CD4-positive, alpha-beta T cell treated with Interleukin-10 for 1 hour (primary cell): ENCODE data around the gene ABCA8.
"Not testable (repeated sequence)": the region's sequence is repeated elsewhere in the genome, so short reads cannot be mapped to it uniquely, and the experiment has no call there.

Experiments
- DNase-seq: peaks from one replicate; pipeline ENCODE4 v3.0.0-alpha.2; 2020

ABCA8 gene

GRCh38 chr17:68824185-68824584 lies 131.0 kb downstream of the ABCA8 start:
- not testable (repeated sequence) for DNase-seq

DNA sequence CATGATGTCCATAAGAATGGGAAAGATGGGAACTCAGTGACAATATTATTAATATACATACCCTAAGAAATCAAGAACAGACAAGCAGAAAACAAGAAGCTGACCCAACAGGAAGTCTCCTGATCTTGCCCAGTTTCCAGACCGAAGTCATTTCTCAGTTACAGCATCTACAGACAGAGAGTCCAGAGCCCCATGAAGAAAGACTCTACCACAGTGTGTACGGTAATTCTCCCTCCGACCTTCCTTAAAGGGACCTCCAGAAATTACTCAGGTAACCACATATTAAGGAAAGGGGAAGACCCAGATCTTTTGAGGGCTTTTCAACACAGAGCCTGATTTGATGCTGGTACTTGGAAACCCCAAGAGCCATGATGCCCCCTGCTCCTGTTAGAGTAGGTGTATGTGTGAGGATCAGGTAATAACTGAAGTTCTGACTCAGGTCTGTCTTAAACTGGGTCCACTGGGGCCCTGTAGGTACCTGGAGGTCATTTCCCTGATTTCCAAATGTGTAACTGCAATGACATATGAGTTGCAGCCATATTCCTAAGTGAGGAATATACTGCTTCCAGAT lies 132.4 kb downstream of the ABCA8 start:
- no peak for DNase-seq

- DNase-seq = no peak
These were observed 133.1 kb downstream of the ABCA8 start for GRCh38 chr17:68821860-68822696.

DNA sequence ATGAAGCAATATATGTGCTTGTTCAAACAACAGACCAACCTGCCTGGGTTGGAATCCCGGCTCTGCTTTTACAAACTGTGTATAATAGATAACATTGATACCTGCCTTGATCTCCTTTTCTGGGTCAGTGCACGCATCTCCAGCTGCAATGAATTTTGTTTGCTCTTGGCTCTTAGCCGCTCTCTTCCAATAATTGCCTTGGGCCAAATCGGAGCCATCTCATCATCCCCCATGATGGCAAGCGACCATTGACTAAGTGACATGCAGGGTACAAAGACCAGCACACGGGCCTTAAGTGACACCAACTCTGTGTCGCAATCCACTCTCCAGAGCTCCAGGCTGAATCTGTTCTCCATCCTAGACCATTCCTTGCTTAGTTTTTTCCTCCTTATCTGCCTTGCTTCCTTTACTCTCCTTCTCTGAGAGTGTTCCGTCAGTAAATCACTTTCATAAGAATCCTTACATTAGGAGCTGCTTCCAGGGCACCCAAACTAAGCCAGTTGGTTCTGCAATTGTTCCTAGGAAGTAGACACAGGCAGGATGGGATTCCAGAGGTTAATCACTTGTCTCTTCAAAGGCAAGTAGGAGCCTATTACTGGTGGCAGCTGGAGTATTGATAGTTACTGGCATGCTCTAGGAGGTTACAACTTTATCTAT lies 134.2 kb downstream of the ABCA8 start:
- no peak for DNase-seq

GRCh38 chr17:68820476-68820824 lies 134.7 kb downstream of the ABCA8 start:
- DNase-seq = no peak

DNA sequence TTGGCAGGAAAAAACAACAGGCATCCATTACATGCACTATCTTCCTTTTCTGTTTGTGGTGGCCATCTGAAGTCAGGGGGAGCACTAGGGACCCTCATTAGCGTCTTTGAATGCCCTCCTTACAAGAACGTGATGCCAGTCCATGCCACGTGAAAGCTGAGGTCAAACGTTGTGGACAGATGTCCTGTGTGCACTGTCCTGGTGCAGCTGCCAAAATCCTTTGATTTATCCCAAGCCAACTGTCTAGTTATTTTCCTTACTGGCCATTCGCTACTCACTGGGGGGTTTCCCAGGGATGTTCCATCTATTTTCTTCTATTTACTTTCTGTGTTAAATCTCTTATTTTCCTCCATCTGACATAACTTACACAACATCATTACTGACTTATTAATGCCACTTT lies 135.7 kb downstream of the ABCA8 start:
- DNase-seq = no peak
